22Rv1 (cell line): ENCODE results near the gene STAT6.

ENCODE experiments used
- CTCF ChIP-seq: fragments of 450-650 bp; IDR thresholded peaks from 2 replicates; pipeline ENCODE4 v1.5.1; 2017; ENCODE audit warnings: mild to moderate bottlenecking
- ZFX ChIP-seq: fragments of 450-650 bp; IDR thresholded peaks from 2 replicates; pipeline ENCODE4 v1.6.1; 2017; ENCODE audit warnings: antibody characterized with exemption, borderline replicate concordance

DNA sequence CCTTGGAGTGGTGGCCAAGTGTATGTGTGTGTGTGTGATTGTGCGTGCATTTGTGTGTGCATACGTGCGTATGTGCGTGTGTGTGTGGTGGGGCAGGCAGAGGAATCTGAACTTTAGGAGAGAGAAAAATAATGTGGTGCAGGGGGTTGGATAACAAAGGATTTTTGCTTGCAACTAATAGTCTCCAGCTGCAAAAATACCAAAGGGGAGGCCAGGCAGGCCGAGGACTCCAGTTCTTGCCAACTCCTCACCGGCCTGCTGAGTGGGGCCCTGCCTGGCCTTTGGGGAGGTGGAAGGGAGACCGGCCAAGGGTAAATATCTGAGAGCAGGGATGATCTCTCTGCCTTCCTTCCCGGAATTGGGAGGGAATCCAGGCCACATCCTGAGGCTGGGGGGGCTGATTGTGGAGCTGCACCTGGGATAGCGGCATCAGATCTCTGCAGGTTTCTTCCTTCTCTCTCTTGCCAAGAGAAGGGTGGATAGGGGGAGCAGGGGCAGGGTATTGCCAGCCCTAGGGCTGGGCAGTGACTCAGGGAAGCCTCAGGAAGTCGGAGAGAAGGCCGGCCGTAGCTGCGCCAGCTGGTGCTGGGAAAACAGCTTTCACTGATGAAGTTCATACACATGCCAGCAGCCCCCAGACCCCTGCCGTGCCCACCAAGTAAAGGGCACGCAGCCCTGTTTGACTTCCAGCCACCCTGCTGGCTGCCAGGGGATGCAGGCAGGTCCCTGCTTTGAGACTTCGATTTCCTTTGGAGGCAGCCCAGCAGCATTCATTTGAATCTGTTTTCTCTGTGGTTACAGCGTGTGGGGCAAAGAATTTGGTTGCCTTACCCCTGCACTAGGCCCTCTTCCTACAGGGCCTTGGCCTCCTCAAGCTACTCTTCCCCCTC is 40.8 kb upstream of the STAT6 start:
- TF ChIP-seq CTCF (no peak), ZFX (no peak)
